Esophagus (tissue), 2 donors: ENCODE results near the gene CYB561A3. TPM values are rescaled to one million over a fixed set of nuclear protein-coding genes. Genes with fewer than 3 reads are reported as not detected.

Experiments
- H3K27ac ChIP-seq, 2 donors: one replicate each; pipeline ENCODE4 v1.5.1; 2013; ENCODE audit warnings: low read depth in 2 of 2, mild to moderate bottlenecking in 2 of 2, inconsistent platforms in 1 of 2, low read length in 1 of 2, moderate library complexity in 1 of 2
- H3K27me3 ChIP-seq, 2 donors: one replicate each; pipeline ENCODE4 v1.6.1; 2013; ENCODE audit warnings: low read length in 2 of 2, control low read depth in 1 of 2, mild to moderate bottlenecking in 1 of 2; ENCODE audit not compliant: insufficient read depth in 2 of 2, control insufficient read depth in 1 of 2
- H3K36me3 ChIP-seq, 2 donors: one replicate each; pipeline ENCODE4 v1.6.1; 2013; ENCODE audit warnings: low read length in 1 of 2; ENCODE audit not compliant: control insufficient read depth in 2 of 2, insufficient read depth in 2 of 2
- H3K4me1 ChIP-seq, 2 donors: one replicate each; pipeline ENCODE4 v1.6.1; 2013; ENCODE audit warnings: low read length in 1 of 2; ENCODE audit not compliant: control insufficient read depth in 2 of 2, insufficient read depth in 2 of 2
- H3K4me3 ChIP-seq, 2 donors: one replicate each; pipeline ENCODE4 v1.5.1; 2013; ENCODE audit warnings: low read length in 2 of 2, mild to moderate bottlenecking in 2 of 2, low read depth in 1 of 2, moderate library complexity in 1 of 2
- H3K9me3 ChIP-seq, 2 donors: one replicate each; pipeline ENCODE4 v1.6.1; 2013; ENCODE audit warnings: mild to moderate bottlenecking in 2 of 2, low read depth in 1 of 2, low read length in 1 of 2, moderate library complexity in 1 of 2; ENCODE audit not compliant: control insufficient read depth in 2 of 2, insufficient read depth in 1 of 2
- WGBS, 2 donors: extraction: QIAGEN DNeasy Blood & Tissue Kit; methylation state at CpG; one replicate each; pipeline ENCODE4 v1.1.7; 2013; 5-methylcytosine and 5-hydroxymethylcytosine counted together
- polyA plus RNA-seq, 2 donors: library from polyadenylated mRNA; stranded (reverse); fragments of 200-250 nt; gene quantifications; one replicate each; pipeline ENCODE4 v1.2.3, GENCODE V29; 2013
- donor health status: healthy with polysubstance abuse.
- donor health status: Bipolar disorder and iron deficiency.

CYB561A3 gene
- polyA plus RNA-seq, 2 donors, result 11.4 to 20.4 TPM

DNA sequence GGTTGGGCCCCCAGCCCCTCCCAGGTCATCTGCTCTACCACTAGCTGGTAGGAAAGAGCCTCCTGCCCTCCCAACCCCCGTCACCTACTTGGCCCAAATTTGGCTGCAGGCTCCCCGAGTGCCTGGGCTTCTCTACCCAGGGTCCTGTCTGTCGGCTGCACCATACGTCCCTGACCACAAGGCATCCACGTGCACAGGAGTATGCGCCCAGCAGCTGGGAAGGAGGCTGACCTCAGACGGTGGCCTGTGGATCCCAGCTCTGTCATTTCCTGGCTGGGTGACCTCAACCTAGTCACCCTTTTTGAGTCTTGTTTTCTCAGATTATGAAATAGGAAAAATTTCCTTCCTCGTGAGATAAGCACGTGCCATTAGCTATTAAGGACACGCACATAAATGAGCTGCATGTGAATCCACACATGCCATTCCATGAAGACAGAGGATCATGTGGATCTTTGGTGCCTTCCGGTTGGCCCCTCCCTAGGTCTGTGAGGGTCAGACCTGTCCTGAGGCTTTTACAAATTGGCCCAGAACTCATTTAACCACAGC lies 13.7 kb downstream of the CYB561A3 start:
- Histone ChIP-seq H3K27ac (no peak overlapping the region), H3K27me3 (no peaks in the 10 kb centered on the region), H3K9me3 (no peaks in the 10 kb centered on the region), H3K4me3 (no peak overlapping the region), H3K4me1 (peaks cover 8 to 18% of the 10 kb centered on the region in 2 donors), H3K36me3 (peaks cover 13 to 31% of the 10 kb centered on the region in 2 donors)
- WGBS, 2 donors, result 73 to 77% methylated on average over 11 of the region's 11 CpGs

DNA sequence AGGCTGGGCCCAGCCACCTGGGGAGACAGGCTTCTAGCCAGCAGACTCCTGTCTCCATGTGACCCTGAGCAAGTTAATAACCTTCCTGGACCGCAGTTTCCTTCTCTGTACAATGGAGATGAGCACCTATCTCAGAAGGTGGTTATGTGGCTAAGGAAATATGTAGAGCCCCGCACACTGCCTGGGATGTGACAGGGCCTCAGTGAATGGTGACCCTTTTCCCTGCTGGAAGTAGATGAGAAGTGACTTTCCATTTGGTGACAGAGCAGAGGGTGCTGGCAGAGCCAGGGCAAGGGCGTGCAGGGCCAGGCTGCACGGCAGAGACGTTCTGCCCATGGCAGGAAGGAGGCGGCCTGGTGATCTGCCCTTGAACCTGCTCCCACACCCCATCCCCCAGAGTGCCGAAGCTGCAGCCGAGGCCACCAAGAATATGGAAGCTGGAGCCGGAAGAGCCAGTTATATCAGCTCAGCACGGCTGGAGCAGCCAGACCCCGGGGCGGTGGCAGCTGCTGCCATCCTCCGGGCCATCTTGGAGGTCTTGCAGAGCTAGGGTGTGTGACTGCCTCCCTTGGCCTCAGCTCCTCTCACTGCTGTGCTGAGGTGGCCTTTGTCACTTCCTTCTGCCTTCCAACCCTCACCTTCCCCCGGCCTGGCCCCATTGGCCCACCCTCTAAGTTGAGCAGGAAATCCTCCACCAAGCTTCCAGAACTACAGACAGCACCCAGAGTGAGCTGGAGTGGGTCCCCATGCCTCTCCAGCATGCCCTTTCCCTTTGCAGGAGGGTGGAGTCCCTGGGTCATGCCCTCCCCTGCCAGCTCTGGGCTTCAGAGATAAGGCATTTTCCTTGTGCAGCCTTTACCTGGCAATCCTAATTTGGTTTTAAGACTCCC lies 15.5 kb downstream of the CYB561A3 start:
- Histone ChIP-seq H3K27ac (peak overlapping the region in 1 of 2 donors; percentile 13), H3K36me3 (peaks cover 10 to 27% of the 10 kb centered on the region in 2 donors), H3K4me1 (peaks cover 8 to 18% of the 10 kb centered on the region in 2 donors), H3K4me3 (no peak overlapping the region), H3K9me3 (no peaks in the 10 kb centered on the region), H3K27me3 (no peaks in the 10 kb centered on the region)
- WGBS, 2 donors, result 44 to 54% methylated on average over 14 of the region's 14 CpGs

DNA sequence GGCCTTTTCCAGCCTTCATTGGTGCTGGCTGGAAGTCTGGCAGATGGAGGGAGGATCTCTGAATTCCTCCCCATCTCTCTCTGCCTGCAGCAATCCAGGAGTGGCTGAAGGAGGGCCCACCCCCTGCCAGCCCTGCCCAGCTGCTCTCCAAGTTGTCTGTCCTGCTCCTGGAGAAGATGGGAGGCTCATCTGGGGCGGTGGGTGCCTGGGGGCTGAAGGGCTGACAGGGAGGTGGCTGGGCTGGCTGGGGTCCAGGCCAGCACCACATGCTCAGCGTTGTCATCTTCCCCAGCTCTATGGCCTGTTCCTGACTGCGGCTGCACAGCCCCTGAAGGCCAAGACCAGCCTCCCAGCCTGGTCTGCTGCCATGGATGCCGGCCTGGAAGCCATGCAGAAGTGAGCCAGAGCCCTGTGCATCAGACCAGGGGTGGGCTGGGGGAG lies 16.5 kb downstream of the CYB561A3 start:
- Histone ChIP-seq H3K4me1 (peaks cover 8 to 18% of the 10 kb centered on the region in 2 donors), H3K27ac (no peak overlapping the region), H3K27me3 (no peaks in the 10 kb centered on the region), H3K9me3 (no peaks in the 10 kb centered on the region), H3K4me3 (no peak overlapping the region), H3K36me3 (peaks cover 3 to 19% of the 10 kb centered on the region in 2 donors)
- WGBS, 2 donors, result 37 to 54% methylated on average over 4 of the region's 4 CpGs

DNA sequence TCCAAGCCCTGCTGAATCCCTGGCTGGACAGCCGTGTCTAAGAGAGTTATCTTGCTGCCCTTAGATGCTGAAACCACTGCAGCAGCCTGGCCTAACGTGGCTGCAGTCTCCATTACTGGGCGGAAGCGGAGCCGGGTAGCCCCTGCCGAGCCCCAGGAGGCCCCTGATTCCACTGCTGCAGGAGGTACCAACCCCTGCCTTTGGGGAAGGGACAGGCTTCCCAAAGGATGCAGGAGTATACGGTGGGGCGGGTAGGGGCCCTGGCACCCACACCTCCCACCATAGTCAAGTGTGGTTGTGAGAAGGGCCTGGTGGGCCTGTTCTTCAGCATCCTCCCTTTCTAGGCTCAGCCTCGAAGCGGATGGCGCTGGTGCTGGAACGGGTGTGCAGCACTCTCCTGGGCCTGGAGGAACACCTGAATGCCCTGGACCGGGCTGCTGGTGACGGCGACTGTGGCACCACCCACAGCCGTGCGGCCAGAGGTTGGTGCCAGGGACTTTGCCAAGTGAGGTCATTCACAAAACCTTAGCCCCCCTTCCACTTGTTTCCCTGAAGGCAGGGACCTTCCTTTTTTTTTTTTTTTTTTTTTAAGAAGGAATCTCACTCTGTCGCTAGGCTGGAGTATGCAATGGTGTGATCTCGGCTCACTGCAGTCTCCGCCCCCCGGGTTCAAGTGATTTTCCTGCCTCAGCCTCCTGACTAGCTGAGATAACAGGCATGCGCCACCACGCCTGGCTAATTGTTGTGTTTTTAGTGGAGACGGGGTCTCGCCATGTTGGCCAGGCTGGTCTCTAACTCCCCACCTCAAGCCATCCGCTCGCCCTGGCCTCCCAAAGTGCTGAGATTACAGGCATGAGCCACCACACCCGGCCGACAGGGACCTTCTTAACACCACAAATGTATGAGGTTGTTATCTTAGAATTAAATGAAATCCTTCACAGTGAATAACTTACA lies 17.6 kb downstream of the CYB561A3 start:
- Histone ChIP-seq H3K36me3 (peaks cover 0 to 12% of the 10 kb centered on the region in 2 donors), H3K4me3 (no peak overlapping the region), H3K27ac (no peak overlapping the region), H3K27me3 (no peaks in the 10 kb centered on the region), H3K9me3 (no peaks in the 10 kb centered on the region), H3K4me1 (peaks cover 8 to 18% of the 10 kb centered on the region in 2 donors)
- 91% methylated on average over 29 of the region's 29 CpGs for WGBS, 2 donors

GRCh38 chr11:61342207-61342803 lies 19.4 kb downstream of the CYB561A3 start:
- Histone ChIP-seq H3K27me3 (no peaks in the 10 kb centered on the region), H3K36me3 (peaks cover 0 to 13% of the 10 kb centered on the region in 2 donors), H3K27ac (no peak overlapping the region), H3K9me3 (no peaks in the 10 kb centered on the region), H3K4me1 (peaks cover 8 to 18% of the 10 kb centered on the region in 2 donors), H3K4me3 (no peak overlapping the region)
- WGBS, 2 donors, result 90 to 94% methylated on average over 20 of the region's 20 CpGs

DNA sequence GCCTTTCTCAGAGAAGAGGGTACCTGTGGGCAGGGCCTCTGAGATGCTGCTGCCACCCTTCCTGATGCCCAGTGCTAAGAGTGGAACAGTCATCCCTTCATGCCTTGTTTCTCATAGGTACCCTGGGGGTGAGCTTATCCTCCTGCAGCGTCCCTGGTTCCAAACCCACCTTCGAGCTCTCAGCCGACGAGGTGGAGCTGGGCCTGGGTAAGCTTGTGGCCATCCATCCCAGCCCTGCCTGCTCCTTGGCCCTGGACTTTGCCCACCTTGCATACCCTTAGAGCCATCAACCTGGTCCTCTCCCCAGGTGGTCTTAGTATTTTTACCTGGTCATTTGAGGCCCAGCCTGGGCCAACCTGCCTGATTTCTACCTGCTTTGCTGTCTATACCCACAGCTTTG lies 20.0 kb downstream of the CYB561A3 start:
- H3K9me3 ChIP-seq, result no peaks in the 10 kb centered on the region
- H3K4me3 ChIP-seq, result no peak overlapping the region
- 95 to 96% methylated on average over 4 of the region's 4 CpGs for WGBS, 2 donors
- H3K27me3 ChIP-seq, result no peaks in the 10 kb centered on the region
- H3K36me3 ChIP-seq, result peaks cover 0 to 13% of the 10 kb centered on the region in 2 donors
- H3K4me1 ChIP-seq, result peaks cover 11 to 18% of the 10 kb centered on the region in 2 donors
- no peak overlapping the region for H3K27ac ChIP-seq

GRCh38 chr11:61340979-61341378 lies 20.7 kb downstream of the CYB561A3 start:
- Histone ChIP-seq H3K27me3 (no peaks in the 10 kb centered on the region), H3K4me3 (no peak overlapping the region), H3K27ac (no peak overlapping the region), H3K9me3 (no peaks in the 10 kb centered on the region), H3K4me1 (peaks cover 5 to 12% of the 10 kb centered on the region in 2 donors), H3K36me3 (peaks cover 0 to 13% of the 10 kb centered on the region in 2 donors)
- WGBS, 2 donors, result 96 to 97% methylated on average over 2 of the region's 2 CpGs

GRCh38 chr11:61339490-61339878 lies 22.2 kb downstream of the CYB561A3 start:
- 82 to 91% methylated on average over 4 of the region's 4 CpGs for WGBS, 2 donors
- Histone ChIP-seq H3K27me3 (no peaks in the 10 kb centered on the region), H3K4me1 (peaks cover under 1 to 2% of the 10 kb centered on the region in 2 donors), H3K27ac (no peak overlapping the region), H3K4me3 (no peak overlapping the region), H3K36me3 (peaks cover 0 to 13% of the 10 kb centered on the region in 2 donors), H3K9me3 (no peaks in the 10 kb centered on the region)
